HEK293T (cell line): ENCODE data around the gene ATP2A2.

Source experiments
- ARNT ChIP-seq: fragments of 450-650 bp; IDR thresholded peaks from 2 replicates; pipeline ENCODE4 v1.6.1; 2017; ENCODE audit warnings: mild to moderate bottlenecking
- BHLHE40 ChIP-seq: fragments of 450-650 bp; IDR thresholded peaks from 2 replicates; pipeline ENCODE4 v1.6.1; 2016; ENCODE audit warnings: mild to moderate bottlenecking, moderate library complexity, borderline replicate concordance
- CTBP1 ChIP-seq: fragments of 450-650 bp; IDR thresholded peaks from 2 replicates; pipeline ENCODE4 v1.6.1; 2016; ENCODE audit warnings: borderline replicate concordance
- ELF4 ChIP-seq: fragments of 450-650 bp; IDR thresholded peaks from 2 replicates; pipeline ENCODE4 v1.6.1; 2017; ENCODE audit warnings: antibody characterized with exemption
- FOXA1 ChIP-seq: fragments of 450-650 bp; IDR thresholded peaks from 2 replicates; pipeline ENCODE4 v1.6.1; 2016; ENCODE audit warnings: mild to moderate bottlenecking
- FOXK2 ChIP-seq: fragments of 450-650 bp; IDR thresholded peaks from 2 replicates; pipeline ENCODE4 v1.6.1; 2016; ENCODE audit warnings: mild to moderate bottlenecking
- FOXM1 ChIP-seq: fragments of 450-650 bp; IDR thresholded peaks from 2 replicates; pipeline ENCODE4 v1.6.1; 2017; ENCODE audit warnings: mild to moderate bottlenecking, borderline replicate concordance
- HDGF ChIP-seq: fragments of 450-650 bp; IDR thresholded peaks from 2 replicates; pipeline ENCODE4 v1.6.1; 2017; ENCODE audit warnings: antibody characterized with exemption, borderline replicate concordance
- NFRKB ChIP-seq: fragments of 450-650 bp; IDR thresholded peaks from 2 replicates; pipeline ENCODE4 v1.6.1; 2016; ENCODE audit warnings: mild to moderate bottlenecking, moderate library complexity
- SP1 ChIP-seq: fragments of 450-650 bp; IDR thresholded peaks from 2 replicates; pipeline ENCODE4 v1.6.1; 2017
- SUZ12 ChIP-seq: fragments of 450-650 bp; IDR thresholded peaks from 2 replicates; pipeline ENCODE4 v1.6.1; 2016; ENCODE audit warnings: mild to moderate bottlenecking
- TARDBP ChIP-seq: fragments of 450-650 bp; IDR thresholded peaks from 2 replicates; pipeline ENCODE4 v1.6.1; 2016
- ZNF384 ChIP-seq: fragments of 450-650 bp; IDR thresholded peaks from 2 replicates; pipeline ENCODE4 v1.6.1; 2016
- TF ChIP-seq, protein P1 (sequence below): fragments of 450-650 bp; IDR thresholded peaks from 2 replicates; pipeline ENCODE4 v1.6.1; 2016

DNA sequence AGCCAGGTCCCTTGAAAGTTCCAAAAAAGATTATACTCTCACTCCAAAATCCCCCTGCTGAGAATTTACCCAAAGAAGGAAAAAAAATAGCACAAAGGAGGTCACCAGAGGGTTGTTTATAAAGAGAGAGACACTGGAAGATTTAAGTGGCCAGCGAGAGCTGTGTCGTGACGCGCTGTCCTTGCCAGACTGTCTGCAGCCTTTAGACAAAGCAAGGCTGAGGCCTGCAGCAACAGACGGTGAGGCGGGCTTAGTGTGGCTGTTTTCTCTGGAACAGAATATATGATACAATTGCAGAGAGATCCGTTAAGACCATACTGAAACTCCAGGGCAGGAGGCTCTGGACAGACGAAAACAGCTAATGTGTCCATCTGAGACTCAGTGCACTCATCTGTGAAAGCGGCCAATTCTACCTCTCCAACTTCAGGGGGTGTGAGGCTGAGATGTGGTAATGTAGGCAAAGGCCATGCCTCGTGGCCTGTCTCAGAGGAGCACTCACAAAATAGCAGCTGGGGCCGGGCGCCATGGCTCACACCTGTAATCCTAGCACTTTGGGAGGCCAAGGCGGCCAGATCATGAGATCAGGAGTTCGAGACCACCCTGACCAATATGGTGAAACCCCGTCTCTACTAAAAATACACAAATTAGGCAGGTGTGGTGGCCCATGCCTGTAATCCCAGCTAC is 86.3 kb downstream of the ATP2A2 start:
- TF ChIP-seq ZNF384 (no peak), BHLHE40 (no peak), TARDBP (no peak), SUZ12 (no peak), FOXM1 (no peak), HDGF (no peak), FOXA1 (no peak), CTBP1 (no peak), ELF4 (no peak), SP1 (no peak), NFRKB (no peak), ARNT (no peak), FOXK2 (no peak)
- TF ChIP-seq, protein P1, sequence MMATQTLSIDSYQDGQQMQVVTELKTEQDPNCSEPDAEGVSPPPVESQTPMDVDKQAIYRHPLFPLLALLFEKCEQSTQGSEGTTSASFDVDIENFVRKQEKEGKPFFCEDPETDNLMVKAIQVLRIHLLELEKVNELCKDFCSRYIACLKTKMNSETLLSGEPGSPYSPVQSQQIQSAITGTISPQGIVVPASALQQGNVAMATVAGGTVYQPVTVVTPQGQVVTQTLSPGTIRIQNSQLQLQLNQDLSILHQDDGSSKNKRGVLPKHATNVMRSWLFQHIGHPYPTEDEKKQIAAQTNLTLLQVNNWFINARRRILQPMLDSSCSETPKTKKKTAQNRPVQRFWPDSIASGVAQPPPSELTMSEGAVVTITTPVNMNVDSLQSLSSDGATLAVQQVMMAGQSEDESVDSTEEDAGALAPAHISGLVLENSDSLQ: no peak
